OCI-LY1 (cell line): ENCODE measurements around the gene NMRK2.

Experiments
- EZH2 ChIP-seq: fragments of 200-600 bp; sonication (generic), shearing (Covaris generic); IDR thresholded peaks from 2 replicates; pipeline ENCODE4 v1.8.0; 2017; ENCODE audit warnings: borderline replicate concordance, mixed run types, mild to moderate bottlenecking, antibody characterized with exemption, low read length, moderate library complexity, mixed read lengths
- TF ChIP-seq, protein P1 (sequence below): fragments of 200-600 bp; sonication (generic), shearing (Covaris generic); IDR thresholded peaks from 2 replicates; pipeline ENCODE4 v1.5.1; 2017; ENCODE audit warnings: mild to moderate bottlenecking, antibody characterized with exemption, low read length, moderate library complexity, mixed read lengths

DNA sequence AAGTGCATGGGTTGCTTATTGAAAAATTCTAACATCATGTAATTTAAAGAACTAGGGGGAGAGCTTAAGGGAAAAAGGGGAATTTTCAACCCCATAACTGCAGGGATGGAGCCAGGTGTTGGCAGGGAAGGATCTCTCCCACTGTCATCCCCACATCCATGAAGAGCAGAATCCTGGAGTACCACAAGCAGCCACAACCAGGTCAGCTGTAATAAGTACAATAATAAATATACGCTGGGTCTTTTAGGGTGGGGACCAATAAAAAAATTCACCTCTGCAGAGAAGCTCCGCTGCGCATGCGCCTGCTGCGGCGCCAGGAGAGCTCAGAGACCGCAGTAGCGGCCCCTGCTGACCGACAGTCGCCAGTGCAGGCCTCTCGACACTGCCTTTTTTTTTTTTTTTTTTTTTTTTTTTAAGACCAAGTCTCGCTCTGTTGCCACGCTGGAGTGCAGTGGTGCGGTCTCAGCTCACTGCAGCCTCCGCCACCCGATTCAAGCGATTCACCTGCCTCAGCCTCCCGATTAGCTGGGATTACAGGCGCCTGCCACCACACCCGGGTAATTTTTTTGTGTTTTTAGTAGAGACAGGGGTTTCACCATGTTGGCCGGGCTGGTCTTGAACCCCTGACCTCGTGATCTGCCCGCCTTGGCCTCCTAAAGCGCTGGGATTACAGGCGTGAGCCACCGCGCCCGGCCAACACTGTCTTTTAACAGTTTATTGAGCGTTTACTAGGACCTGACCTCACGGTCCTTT is 54.9 kb downstream of the NMRK2 start:
- TF ChIP-seq, protein P1, sequence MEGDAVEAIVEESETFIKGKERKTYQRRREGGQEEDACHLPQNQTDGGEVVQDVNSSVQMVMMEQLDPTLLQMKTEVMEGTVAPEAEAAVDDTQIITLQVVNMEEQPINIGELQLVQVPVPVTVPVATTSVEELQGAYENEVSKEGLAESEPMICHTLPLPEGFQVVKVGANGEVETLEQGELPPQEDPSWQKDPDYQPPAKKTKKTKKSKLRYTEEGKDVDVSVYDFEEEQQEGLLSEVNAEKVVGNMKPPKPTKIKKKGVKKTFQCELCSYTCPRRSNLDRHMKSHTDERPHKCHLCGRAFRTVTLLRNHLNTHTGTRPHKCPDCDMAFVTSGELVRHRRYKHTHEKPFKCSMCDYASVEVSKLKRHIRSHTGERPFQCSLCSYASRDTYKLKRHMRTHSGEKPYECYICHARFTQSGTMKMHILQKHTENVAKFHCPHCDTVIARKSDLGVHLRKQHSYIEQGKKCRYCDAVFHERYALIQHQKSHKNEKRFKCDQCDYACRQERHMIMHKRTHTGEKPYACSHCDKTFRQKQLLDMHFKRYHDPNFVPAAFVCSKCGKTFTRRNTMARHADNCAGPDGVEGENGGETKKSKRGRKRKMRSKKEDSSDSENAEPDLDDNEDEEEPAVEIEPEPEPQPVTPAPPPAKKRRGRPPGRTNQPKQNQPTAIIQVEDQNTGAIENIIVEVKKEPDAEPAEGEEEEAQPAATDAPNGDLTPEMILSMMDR = peak; percentile 63
- no peak for TF ChIP-seq EZH2
